Activated naive CD4-positive, alpha-beta T cell treated with anti-CD3 and anti-CD28 coated beads, Interleukin-2, amount 50 U/mL, for 72 hours (primary cell): Measurements from ENCODE around the gene FGG. TPM values are rescaled to one million over a fixed set of nuclear protein-coding genes. Genes with fewer than 3 reads are reported as not detected.

Experiments
- ATAC-seq, 2 donors: fragments of 150-1000 bp; cut with Tn5 transposase; 2 replicates each; pipeline ENCODE4 v1.10.0; 2021; ENCODE audit warnings: mild to moderate bottlenecking in 2 of 2, moderate library complexity in 2 of 2
- DNase-seq, 2 donors: peaks; one replicate each; pipeline ENCODE4 v3.0.0; 2021 to 2022; ENCODE audit warnings: low spot score in 2 of 2
- H3K27ac Mint-ChIP-seq, 2 donors: one replicate each; pipeline ENCODE4 v1.8.0; 2022; ENCODE audit warnings: mild to moderate bottlenecking in 2 of 2, mixed read lengths in 2 of 2
- H3K36me3 Mint-ChIP-seq, 2 donors: one replicate each; pipeline ENCODE4 v1.8.0; 2022; ENCODE audit warnings: mixed read lengths in 2 of 2
- H3K9me3 Mint-ChIP-seq, 2 donors: one replicate each; pipeline ENCODE4 v1.8.0; 2022; ENCODE audit warnings: mixed read lengths in 2 of 2
- total RNA-seq, 2 donors: library from RNA; stranded (reverse); gene quantifications; one replicate each; pipeline ENCODE4 v1.2.3, GENCODE V29; 2022

The FGG gene
- total RNA-seq, 2 donors from 2014 or later = not detected

GRCh38 chr4:154617820-154618317 lies 5.4 kb upstream of the FGG start:
- no peak for DNase-seq
- ATAC-seq = no peak
- H3K27ac Mint-ChIP-seq = no peak overlapping the region
- no peaks in the 10 kb centered on the region for H3K9me3 Mint-ChIP-seq
- H3K36me3 Mint-ChIP-seq = peaks cover 0 to 6% of the 10 kb centered on the region in 2 donors

GRCh38 chr4:154616731-154617130 lies 4.3 kb upstream of the FGG start:
- peaks cover 0 to 6% of the 10 kb centered on the region in 2 donors for H3K36me3 Mint-ChIP-seq
- no peak for DNase-seq
- peak in 1 of 2 donors; percentile 24 for ATAC-seq
- no peaks in the 10 kb centered on the region for H3K9me3 Mint-ChIP-seq
- H3K27ac Mint-ChIP-seq = no peak overlapping the region

GRCh38 chr4:154616287-154616686 lies 3.8 kb upstream of the FGG start:
- Mint-ChIP-seq H3K27ac (no peak overlapping the region), H3K9me3 (no peaks in the 10 kb centered on the region), H3K36me3 (peaks cover 0 to 6% of the 10 kb centered on the region in 2 donors)
- ATAC-seq (no peak), DNase-seq (no peak)

GRCh38 chr4:154615211-154615610 lies 2.8 kb upstream of the FGG start:
- no peaks in the 10 kb centered on the region for H3K9me3 Mint-ChIP-seq
- ATAC-seq = no peak
- no peak overlapping the region for H3K27ac Mint-ChIP-seq
- no peak for DNase-seq
- H3K36me3 Mint-ChIP-seq = peaks cover 0 to 6% of the 10 kb centered on the region in 2 donors

GRCh38 chr4:154614306-154614705 lies 1.9 kb upstream of the FGG start:
- DNase-seq = no peak
- peaks cover 0 to 6% of the 10 kb centered on the region in 2 donors for H3K36me3 Mint-ChIP-seq
- no peak for ATAC-seq
- H3K9me3 Mint-ChIP-seq = no peaks in the 10 kb centered on the region
- no peak overlapping the region for H3K27ac Mint-ChIP-seq

GRCh38 chr4:154611833-154612232 lies 623 bp downstream of the FGG start:
- Mint-ChIP-seq H3K36me3 (peaks cover 0 to under 1% of the 10 kb centered on the region in 2 donors), H3K9me3 (no peaks in the 10 kb centered on the region), H3K27ac (no peak overlapping the region)
- no peak for ATAC-seq
- DNase-seq = no peak

GRCh38 chr4:154610582-154610981 lies 1.9 kb downstream of the FGG start:
- ATAC-seq = no peak

GRCh38 chr4:154609532-154609931 lies 2.9 kb downstream of the FGG start:
- Mint-ChIP-seq H3K9me3 (no peaks in the 10 kb centered on the region), H3K36me3 (no peaks in the 10 kb centered on the region)
- ATAC-seq = no peak

More at GRCh38 chr4:154610582-154610981, 1.9 kb downstream of the FGG start:
- no peak for DNase-seq
- Mint-ChIP-seq H3K9me3 (no peaks in the 10 kb centered on the region), H3K27ac (no peak overlapping the region), H3K36me3 (no peaks in the 10 kb centered on the region)

GRCh38 chr4:154608361-154609252 lies 3.8 kb downstream of the FGG start:
- no peak for ATAC-seq
- Mint-ChIP-seq H3K36me3 (no peaks in the 10 kb centered on the region), H3K9me3 (no peaks in the 10 kb centered on the region), H3K27ac (no peak overlapping the region)
- no peak for DNase-seq

More at GRCh38 chr4:154609532-154609931, 2.9 kb downstream of the FGG start:
- no peak overlapping the region for H3K27ac Mint-ChIP-seq
- no peak for DNase-seq

- ATAC-seq (no peak), DNase-seq (no peak)
- H3K36me3 Mint-ChIP-seq = no peaks in the 10 kb centered on the region
- no peaks in the 10 kb centered on the region for H3K9me3 Mint-ChIP-seq
- H3K27ac Mint-ChIP-seq = no peak overlapping the region
Measured at GRCh38 chr4:154606728-154607723, 5.4 kb downstream of the FGG start.

- Mint-ChIP-seq H3K27ac (no peak overlapping the region), H3K9me3 (no peaks in the 10 kb centered on the region), H3K36me3 (no peaks in the 10 kb centered on the region)
- no peak for DNase-seq
- no peak for ATAC-seq
Measured at GRCh38 chr4:154604696-154605200, 7.7 kb downstream of the FGG start.

- H3K36me3 Mint-ChIP-seq = no peaks in the 10 kb centered on the region
Measured at GRCh38 chr4:154603033-154603943, 9.2 kb downstream of the FGG start.

GRCh38 chr4:154602404-154603020 lies 9.9 kb downstream of the FGG start:
- H3K36me3 Mint-ChIP-seq = no peaks in the 10 kb centered on the region
- DNase-seq = no peak
- peak overlapping the region in 1 of 2 donors; percentile 3 for H3K27ac Mint-ChIP-seq
- no peaks in the 10 kb centered on the region for H3K9me3 Mint-ChIP-seq
- ATAC-seq = no peak

More at GRCh38 chr4:154603033-154603943, 9.2 kb downstream of the FGG start:
- Mint-ChIP-seq H3K27ac (no peak overlapping the region), H3K9me3 (no peaks in the 10 kb centered on the region)
- ATAC-seq (no peak), DNase-seq (no peak)

GRCh38 chr4:154597798-154598774 lies 14.4 kb downstream of the FGG start:
- H3K27ac Mint-ChIP-seq = no peak overlapping the region
- H3K9me3 Mint-ChIP-seq = no peaks in the 10 kb centered on the region
- H3K36me3 Mint-ChIP-seq = no peaks in the 10 kb centered on the region
- no peak for ATAC-seq
- no peak for DNase-seq
